SK-N-SH (cell line): Measurements from ENCODE around the gene PSD.

Experiments used
- CTCF ChIP-seq: fragments of 200-600 bp; sonication (generic); IDR thresholded peaks from 2 replicates; pipeline ENCODE4 v1.6.1; 2017; ENCODE audit warnings: antibody characterized with exemption, mild to moderate bottlenecking, moderate library complexity
- NRF1 ChIP-seq: IDR thresholded peaks from 2 replicates; pipeline ENCODE4 v1.6.1; 2012; ENCODE audit warnings: low read depth, mild to moderate bottlenecking, low read length
- REST ChIP-seq: IDR thresholded peaks from 2 replicates; pipeline ENCODE4 v1.6.1; 2012; ENCODE audit warnings: mild to moderate bottlenecking, low read depth, low read length, moderate library complexity
- TEAD4 ChIP-seq: IDR thresholded peaks from 2 replicates; pipeline ENCODE4 v1.4.0; 2012; ENCODE audit warnings: mild to moderate bottlenecking, borderline replicate concordance; ENCODE audit not compliant: insufficient read depth
- YY1 ChIP-seq: IDR thresholded peaks from 2 replicates; pipeline ENCODE4 v1.4.0; 2012; ENCODE audit warnings: low read depth, mild to moderate bottlenecking

- no peak for TF ChIP-seq YY1
- no peak for TF ChIP-seq CTCF
- no peak for TF ChIP-seq TEAD4
- TF ChIP-seq NRF1, result no peak
- no peak for TF ChIP-seq REST
Observed at GRCh38 chr10:102375867-102376266, 42.7 kb downstream of the PSD start.
